Measurements from ENCODE around the gene ZSWIM3. TPM values are rescaled to one million over a fixed set of nuclear protein-coding genes. Genes with fewer than 3 reads are reported as not detected.

ZSWIM3 gene
- total and polyA plus RNA-seq, 2 of the 13 experiments (the other 11 are each of a cell fraction or from before 2014, with no cell fraction given): 5.2 to 5.8 TPM

- TF ChIP-seq MTERF4 (CRISPR knock-in tag; IDR thresholded peaks at IDR 0.05): peak; percentile 84
- peak; percentile 88 for TF ChIP-seq ZFX (CRISPR knock-in tag; IDR thresholded peaks at IDR 0.05; ENCODE audit: low read depth)
- peak; percentile 92; the same call in 1 of the 2 replicates for TF ChIP-seq PAWR (CRISPR knock-in tag; IDR thresholded peaks at IDR 0.05; ENCODE audit: borderline replicate concordance)
- TF ChIP-seq TBL1XR1 (IDR thresholded peaks at IDR 0.05; ENCODE audit: borderline replicate concordance, low read length, partially characterized antibody): peak; percentile 98
- peak; percentile 94 for TF ChIP-seq U2AF2 (IDR thresholded peaks at IDR 0.05; ENCODE audit: low read depth, low read length)
- TF ChIP-seq YEATS4 (CRISPR knock-in tag; IDR thresholded peaks at IDR 0.05; ENCODE audit: borderline replicate concordance): peak; percentile 100
- TF ChIP-seq ZSCAN9 (CRISPR knock-in tag; IDR thresholded peaks at IDR 0.05; ENCODE audit: borderline replicate concordance): peak; percentile 99
- TF ChIP-seq EED (CRISPR knock-in tag; IDR thresholded peaks at IDR 0.05): peak; percentile 96
- peak; percentile 98 for TF ChIP-seq ZMYM3 (CRISPR knock-in tag; IDR thresholded peaks at IDR 0.05)
- peak; percentile 100 for TF ChIP-seq RNF219 (CRISPR knock-in tag; IDR thresholded peaks at IDR 0.05)
- TF ChIP-seq ZMYM4 (CRISPR knock-in tag; IDR thresholded peaks at IDR 0.05): peak; percentile 98
- peak; percentile 98 for TF ChIP-seq ZBTB20 (CRISPR knock-in tag; IDR thresholded peaks at IDR 0.05; ENCODE audit: borderline replicate concordance, low read depth)
- TF ChIP-seq ZBTB38 (CRISPR knock-in tag; IDR thresholded peaks at IDR 0.05): peak; percentile 99
- TF ChIP-seq SRF (IDR thresholded peaks at IDR 0.05; ENCODE audit: low read depth, low read length): peak; percentile 54
- TF ChIP-seq ZBTB25 (CRISPR knock-in tag; IDR thresholded peaks at IDR 0.05): peak; percentile 98
- TF ChIP-seq HNRNPUL1 (IDR thresholded peaks at IDR 0.05; ENCODE audit: low read depth, low read length): peak; percentile 80; the same call in 1 of the 2 replicates
- peak; percentile 99 for TF ChIP-seq CSRNP1 (CRISPR knock-in tag; IDR thresholded peaks at IDR 0.05)
- peak; percentile 96 for TF ChIP-seq ZNF574 (CRISPR knock-in tag; IDR thresholded peaks at IDR 0.05)
- peak; percentile 99 for TF ChIP-seq ZSCAN31 (CRISPR knock-in tag; IDR thresholded peaks at IDR 0.05; ENCODE audit: low read depth)
Observed at GRCh38 chr20:45890985-45891983, 33.9 kb downstream of the ZSWIM3 start, which contains the start of the genes CTSA and NEURL2 (continued).

All from HepG2 (cell line).